Activated T-helper 9 cell treated with anti-CD3 and anti-CD28 coated beads, Interleukin-2, amount 50 U/mL, for 16 hours (primary cell): Measurements from ENCODE around the gene DIPK1A.
A peak's percentile ranks its signal among the peaks of the same experiment; 100 is the strongest.

Source experiments
- DNase-seq: peaks from one replicate; pipeline ENCODE4 v3.0.0-alpha.2; 2020; ENCODE audit warnings: low read depth

The DIPK1A gene

GRCh38 chr1:92839442-92839841 is 121.8 kb downstream of the DIPK1A start:
- no peak for DNase-seq

DNA sequence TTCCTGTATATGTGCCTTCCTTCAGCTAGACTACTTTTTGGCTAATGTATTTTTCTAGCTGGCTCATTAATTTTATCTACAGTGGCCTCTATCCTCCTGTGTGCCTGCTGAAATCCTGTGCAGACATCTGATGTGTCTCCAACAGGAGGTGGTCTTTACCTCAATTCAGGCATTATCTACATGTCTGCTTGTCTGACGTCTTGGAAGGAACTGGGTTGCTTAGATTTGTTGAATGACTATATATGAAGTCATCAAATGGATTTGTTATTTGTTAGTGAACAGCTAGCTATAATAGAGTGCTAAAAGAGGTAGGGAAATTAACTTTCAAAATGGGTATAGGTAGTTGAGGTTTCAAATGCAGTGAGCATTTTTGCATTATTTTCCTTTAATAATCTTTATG is 122.7 kb downstream of the DIPK1A start:
- no peak for DNase-seq

DNA sequence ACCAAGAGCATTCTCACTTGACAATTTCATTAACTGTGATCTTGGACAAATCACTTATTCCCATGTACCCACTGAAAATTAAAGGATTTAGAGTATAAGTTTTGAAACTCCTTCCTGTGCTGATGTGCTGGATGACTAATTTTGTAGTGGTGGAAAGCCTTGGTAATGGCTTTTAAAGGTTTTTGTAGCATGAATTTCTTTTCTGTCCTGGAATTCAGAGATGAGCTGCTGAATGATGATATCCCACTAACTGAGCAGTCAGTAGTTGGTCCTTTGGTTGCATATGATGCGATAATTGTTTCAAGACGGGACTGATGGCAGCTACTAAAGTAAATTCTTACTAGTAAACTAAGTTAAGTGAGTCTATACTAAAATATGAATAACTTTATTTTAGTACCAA is 124.2 kb downstream of the DIPK1A start:
- no peak for DNase-seq

- DNase-seq = no peak
Measured at GRCh38 chr1:92834617-92835016, 126.6 kb downstream of the DIPK1A start.

DNA sequence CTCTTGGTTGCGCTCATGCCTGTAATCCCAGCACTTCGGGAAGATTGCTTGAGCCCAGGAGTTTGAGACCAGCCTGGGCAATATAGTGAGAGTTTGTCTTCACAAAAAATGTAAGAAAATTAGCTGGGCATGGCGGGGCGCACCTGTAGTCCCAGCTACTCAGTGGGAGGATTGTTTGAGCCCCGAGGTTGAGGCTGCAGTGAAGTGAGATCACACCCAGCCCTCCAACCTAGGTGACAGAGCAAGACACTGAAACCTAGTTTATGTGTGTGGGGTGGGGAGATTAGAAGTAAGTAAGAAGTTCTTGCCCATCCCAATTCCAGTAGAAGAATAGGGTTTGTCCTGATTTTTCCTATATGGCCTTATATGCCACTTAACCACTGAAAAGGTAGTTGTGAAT is 127.4 kb downstream of the DIPK1A start:
- no peak for DNase-seq

- no peak for DNase-seq
Measured at GRCh38 chr1:92832537-92833114, 128.6 kb downstream of the DIPK1A start.

DNA sequence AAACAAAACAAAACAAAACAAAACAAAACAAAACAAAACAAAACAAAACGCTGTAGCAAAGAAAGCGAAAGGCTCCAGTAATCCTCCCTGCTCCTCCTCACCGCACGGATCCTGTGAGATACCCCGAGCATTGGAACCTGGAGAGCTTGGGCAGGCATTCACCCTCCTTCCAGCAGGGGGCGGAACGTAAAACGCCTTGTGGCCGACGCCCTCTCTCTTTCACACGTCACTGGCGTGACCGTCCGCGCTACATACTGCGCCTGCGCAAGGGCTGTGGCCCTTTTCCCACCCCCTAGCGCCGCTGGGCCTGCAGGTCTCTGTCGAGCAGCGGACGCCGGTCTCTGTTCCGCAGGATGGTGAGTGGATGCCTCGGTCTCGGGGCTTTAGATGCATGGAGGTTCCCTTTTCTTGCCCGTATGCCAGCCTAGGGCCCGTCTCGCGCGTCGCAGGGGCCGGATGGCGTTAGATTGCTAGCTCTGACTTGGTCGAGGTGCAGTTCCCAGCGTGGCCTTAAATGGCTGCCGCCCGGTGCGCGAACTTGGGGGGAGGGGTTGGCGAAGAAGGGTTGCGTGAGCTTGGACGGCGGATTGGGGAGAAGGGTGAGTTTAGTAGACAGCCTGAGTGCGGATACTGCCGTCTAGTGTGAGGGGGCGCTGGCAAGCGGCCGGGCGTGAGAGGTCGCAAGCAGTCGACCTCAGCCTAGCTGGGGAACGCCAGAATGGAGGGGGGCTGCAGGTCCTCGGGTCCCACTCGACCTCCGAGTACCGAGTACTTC is 129.3 kb downstream of the DIPK1A start, which contains the start of gene RPL5:
RPL5 (plus strand) TSS at position 279 of the 775 bp plus-strand sequence; CDS start at position 354, 75 bp downstream.
- peak; percentile 95 for DNase-seq

DNA sequence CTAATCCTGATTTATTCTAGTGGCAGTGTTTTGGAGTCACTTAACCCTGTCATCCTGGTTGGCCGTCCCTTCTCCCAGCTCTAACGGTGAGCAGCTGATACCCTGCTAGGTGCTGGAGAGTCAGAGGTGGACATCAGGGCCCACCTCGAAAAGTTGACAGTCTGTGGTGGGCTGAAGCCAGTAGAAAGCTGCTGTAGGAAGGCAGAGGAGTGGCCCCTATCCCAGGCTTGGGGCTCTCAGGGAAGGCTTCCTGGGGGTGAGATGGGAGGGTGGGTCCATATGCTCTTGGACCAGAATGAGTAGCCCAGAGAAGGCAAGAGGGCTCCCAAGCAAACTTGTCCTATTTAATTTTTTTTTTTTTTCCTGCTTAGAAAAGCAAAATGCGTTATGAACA is 129.9 kb downstream of the DIPK1A start:
- no peak for DNase-seq

GRCh38 chr1:92826792-92827191 is 134.5 kb downstream of the DIPK1A start:
- no peak for DNase-seq

DNA sequence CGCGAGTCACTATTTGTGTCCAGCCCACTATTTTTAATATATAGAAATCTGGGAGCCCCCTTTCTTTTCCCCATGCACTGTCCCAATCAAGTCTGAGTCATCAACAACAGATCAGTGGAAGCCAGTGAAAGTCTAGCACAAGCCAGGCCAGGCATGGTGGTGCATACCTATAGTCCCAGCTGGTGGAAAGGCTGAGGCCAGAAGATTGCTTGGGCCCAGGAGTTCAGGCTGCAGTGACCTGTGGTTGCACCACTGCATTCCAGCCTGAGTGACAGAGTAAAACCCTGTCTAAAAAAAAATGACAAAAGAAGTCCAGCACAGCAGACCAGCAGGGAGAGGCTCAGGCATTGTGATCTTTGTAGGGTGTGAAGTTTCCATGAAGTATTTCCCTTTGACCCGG is 138.4 kb downstream of the DIPK1A start:
- no peak for DNase-seq

DNA sequence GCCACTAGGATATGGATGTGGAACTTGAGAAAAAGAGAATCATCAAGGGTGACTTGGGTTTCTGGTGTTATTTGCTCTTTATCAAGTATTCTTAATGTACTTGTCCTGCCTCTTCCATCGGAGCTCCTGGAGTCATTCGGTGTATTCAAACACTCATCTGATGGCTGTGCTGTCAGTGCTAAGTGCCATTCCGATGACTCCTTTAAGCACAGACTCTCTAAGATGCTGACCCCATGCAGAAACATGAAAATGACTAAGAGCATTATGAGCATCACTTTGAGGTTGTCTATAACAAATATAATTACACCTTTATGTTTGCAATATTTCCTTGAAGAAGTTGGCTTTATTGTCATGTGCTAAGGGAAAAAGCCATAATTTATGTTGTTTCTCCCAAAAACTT is 140.7 kb downstream of the DIPK1A start:
- DNase-seq = no peak

DNA sequence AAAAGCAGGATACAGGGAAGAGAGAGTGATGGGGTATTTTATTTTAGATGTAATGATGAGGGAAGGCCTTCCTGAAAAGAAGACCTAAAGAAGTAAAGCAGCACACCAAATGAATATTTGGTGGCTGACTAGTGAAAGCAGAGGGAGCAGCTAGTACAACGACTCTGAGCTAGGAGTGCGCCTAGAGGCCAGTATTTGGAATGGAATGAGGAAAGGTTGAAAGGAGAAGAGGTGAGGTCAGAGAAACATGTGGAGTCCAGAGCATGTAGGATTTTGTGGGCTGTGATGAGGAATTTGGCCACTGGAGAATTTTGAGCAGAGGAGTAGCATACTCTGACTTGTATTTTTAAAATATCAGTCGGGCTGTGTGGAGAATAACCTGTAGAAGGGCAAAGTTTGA is 141.2 kb downstream of the DIPK1A start:
- no peak for DNase-seq

DNA sequence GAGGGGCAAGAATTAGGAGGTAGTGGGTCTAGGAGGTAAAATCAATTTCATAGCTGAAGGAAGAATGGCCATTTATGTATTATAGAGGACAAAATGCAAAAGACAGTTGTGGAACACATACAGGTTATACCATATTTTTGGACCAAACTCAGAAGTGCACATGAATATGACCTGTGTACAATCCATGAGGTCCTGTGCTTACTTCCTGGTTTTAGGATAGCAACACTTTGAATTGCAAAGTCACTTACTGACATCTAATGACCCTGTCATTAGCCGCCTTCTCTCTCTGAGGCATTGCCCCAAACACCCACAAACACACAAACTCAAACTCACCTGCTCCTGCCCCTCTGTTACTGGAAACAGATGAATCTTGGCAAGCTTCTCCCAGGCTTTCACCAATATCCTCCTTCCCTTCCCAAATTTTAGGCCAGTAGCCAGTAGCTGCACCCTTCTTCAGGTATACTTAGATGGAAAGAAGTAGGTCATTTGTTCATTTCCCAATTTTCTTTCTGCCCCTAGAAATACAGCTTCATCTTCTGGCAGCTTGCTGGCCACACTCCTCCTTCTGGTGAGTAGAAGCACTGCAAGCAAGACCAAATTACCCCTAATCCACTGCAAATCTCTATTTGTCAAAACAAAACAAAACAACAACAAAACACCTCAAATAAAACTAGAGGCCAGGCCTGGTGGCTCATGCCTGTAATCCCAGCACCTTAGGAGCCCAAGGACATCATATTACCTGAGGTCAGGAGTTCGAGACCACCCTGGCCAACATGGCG is 143.1 kb downstream of the DIPK1A start:
- DNase-seq = no peak

- DNase-seq = no peak
Measured at GRCh38 chr1:92817137-92817697, 144.0 kb downstream of the DIPK1A start.

DNA sequence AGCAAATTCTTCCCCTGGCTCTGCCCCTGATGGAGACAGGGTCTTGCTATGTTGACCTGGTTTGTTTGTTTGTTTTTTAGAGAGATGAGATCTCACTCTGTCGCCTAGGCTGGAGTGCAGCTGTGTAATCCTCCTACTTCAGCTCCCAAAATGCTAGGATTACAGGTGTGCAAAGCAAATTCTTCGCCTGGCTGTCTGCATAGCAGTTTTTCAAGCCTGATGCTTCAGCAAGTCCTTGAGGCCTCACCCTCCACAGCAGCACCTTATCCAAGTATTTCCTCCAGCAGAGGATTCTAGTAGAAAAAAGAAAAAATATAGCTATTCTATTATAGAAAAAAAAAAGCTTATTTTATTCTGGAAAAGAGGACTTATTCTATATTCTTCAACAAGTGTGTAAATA is 144.5 kb downstream of the DIPK1A start:
- DNase-seq = no peak

DNA sequence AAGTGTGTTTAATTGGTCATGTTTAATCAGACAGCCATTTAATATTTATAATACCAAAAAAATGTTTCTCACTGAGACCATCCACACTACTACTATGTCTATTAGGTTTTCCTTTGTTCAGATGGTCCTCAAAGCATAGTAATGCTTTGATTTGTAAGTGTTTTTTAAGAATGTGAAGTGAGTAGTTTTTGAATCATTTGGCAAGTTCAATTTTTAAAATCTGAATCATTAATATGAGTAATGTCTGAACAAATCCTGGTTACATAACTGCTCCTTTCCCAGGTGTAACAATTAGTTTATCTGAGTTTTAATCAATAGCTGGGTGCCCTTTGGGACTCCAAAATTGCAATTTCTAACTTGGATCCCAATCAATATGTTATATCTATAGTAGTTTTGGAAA is 152.9 kb downstream of the DIPK1A start:
- no peak for DNase-seq

DNA sequence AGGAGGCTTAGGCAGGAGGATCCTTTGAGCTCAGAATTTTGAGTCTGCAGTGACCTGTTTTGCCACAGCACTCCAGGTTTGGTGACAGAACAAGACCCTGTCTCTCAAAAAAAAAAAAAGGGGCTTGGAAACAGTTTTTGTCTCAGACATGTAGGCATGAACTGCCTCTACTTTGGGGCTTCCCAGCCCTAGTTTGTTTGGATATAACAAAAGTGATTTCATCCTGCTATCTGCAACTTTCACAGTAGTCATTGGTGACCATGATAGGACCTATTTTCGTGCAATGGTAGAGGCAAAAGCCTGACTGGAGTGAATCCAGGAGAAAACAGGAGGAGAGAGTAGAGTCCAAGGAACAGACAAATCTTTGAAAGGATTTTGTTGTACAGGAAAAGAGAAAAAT is 156.0 kb downstream of the DIPK1A start:
- DNase-seq = no peak

DNA sequence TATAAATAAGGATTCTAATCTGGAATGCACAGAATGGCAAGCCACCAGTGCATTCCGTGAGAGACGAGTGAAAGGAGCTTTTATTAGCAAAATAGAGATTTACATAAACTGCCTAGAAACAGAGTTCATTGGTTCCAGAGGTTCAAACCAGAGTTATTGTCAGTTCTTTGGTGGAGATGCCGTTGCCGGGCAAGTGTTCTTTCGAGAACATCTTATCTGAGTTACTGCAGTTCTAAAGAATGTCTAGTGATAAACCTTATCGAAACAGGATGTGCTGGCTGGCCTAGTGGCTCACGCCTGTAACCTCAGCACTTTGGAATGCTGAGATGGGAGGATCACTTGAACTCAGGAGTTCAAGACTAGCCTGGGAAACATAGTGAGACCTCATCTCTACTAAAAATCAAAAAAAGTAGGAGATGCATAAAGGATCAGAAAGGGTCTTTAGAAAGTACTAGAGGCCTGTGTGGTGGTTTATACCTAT is 156.5 kb downstream of the DIPK1A start:
- DNase-seq = no peak

DNA sequence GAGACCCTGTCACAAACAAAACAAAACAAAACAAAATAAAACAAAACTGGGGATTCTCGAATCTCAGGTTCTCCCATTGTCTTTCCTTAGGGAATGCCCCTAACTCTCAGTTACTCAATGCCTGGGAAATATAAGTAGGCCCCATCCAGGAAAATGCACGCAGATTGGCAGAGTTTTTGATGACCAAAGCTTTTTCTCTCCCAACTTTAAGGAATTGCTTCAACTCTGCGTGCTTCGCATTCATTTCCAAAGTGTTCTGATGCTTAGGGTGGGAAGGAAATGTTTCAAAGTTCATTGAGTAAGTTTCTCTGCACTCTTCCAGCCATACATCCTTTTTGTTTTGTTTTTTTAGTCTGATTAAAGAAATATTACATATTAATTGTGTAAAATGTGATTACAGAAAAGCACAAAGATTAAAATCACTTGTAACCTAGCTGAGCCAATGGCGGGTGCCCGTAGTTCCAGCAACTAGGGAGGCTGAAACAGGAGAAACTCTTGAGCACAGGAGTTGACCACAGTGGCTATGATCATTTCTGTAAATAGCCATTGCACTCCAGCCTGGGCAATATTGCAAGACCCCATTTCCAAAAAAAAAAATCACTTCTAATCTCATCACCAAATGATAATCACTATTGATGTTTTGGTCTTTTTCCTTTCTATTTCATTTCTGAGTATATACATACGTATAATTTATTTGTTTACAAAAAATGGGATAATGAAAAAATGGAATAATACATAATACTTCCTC is 157.9 kb downstream of the DIPK1A start:
- DNase-seq = no peak

DNA sequence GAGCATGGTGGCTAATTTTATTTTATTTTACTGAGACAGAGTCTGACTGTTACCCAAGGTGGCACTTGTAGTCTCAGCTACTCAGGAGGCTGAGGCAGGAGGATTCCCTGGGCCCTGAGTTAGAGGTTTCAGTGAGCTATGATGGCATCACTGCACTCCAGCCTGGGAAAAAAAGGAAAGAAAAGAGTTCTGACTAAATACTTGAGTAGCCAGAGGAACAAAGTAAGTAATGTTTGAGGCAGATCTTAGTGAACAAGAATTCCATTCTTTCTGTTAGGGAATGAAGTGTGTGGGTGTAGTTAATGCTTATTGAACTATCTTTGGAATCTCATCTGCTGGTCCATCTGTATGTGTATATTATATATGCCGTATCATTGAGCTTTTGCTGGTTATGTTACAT is 163.3 kb downstream of the DIPK1A start:
- DNase-seq = no peak

- DNase-seq = no peak
Measured at GRCh38 chr1:92797297-92797696, 164.0 kb downstream of the DIPK1A start.

DNA sequence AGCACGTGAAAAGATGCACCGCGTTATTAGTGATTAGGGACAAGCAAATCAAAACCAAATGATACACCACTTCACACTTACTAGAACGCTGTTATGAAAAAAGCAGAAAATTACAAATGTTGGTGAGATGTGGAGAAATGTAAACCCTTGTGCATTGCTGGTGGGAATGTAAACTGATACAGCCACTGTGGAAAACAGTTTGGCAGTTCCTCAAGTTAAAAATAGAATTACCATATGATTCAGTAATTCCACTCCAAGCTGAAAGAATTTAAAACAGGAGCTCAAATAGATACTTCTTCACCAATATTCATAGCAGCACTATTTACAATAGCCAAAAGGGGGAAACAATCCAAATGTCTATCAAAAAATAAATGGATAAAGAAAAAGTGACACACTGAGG is 166.1 kb downstream of the DIPK1A start:
- no peak for DNase-seq
